Memory B cell (primary cell): Measurements from ENCODE around the gene AFF3.

Source experiments
- ATAC-seq: fragments of 150-1000 bp; cut with Tn5 transposase; 2 replicates; pipeline ENCODE4 v1.10.0; 2021; ENCODE audit warnings: low read depth, mild to moderate bottlenecking, moderate library complexity
- DNase-seq, 2 donors: peaks; one replicate each; pipeline ENCODE4 v3.0.0; 2022; ENCODE audit warnings: low spot score in 2 of 2
- H3K27ac Mint-ChIP-seq: one replicate; pipeline ENCODE4 v1.8.0; 2022; ENCODE audit warnings: mild to moderate bottlenecking, moderate library complexity, mixed read lengths
- H3K27me3 Mint-ChIP-seq: one replicate; pipeline ENCODE4 v1.8.0; 2022; ENCODE audit warnings: mixed read lengths
- H3K36me3 Mint-ChIP-seq: one replicate; pipeline ENCODE4 v1.8.0; 2022; ENCODE audit warnings: mild to moderate bottlenecking, mixed read lengths
- H3K4me1 Mint-ChIP-seq: one replicate; pipeline ENCODE4 v1.8.0; 2022; ENCODE audit warnings: mixed read lengths
- H3K4me3 Mint-ChIP-seq: one replicate; pipeline ENCODE4 v1.8.0; 2022; ENCODE audit warnings: mild to moderate bottlenecking, moderate library complexity, mixed read lengths
- H3K9me3 Mint-ChIP-seq: one replicate; pipeline ENCODE4 v1.8.0; 2022; ENCODE audit warnings: mixed read lengths

AFF3 gene

GRCh38 chr2:99891428-99891780 lies 251.0 kb downstream of the AFF3 start:
- ATAC-seq (no peak), DNase-seq (no peak)
- Mint-ChIP-seq H3K9me3 (no peaks in the 10 kb centered on the region), H3K4me3 (no peak overlapping the region), H3K36me3 (peaks cover 19% of the 10 kb centered on the region), H3K27ac (peak overlapping the region; percentile 35), H3K4me1 (peaks cover 2% of the 10 kb centered on the region), H3K27me3 (no peaks in the 10 kb centered on the region)

- Mint-ChIP-seq H3K36me3 (peaks cover 16% of the 10 kb centered on the region), H3K9me3 (no peaks in the 10 kb centered on the region), H3K27me3 (no peaks in the 10 kb centered on the region), H3K4me1 (no peaks in the 10 kb centered on the region), H3K27ac (peak overlapping the region; percentile 35), H3K4me3 (no peak overlapping the region)
- no peak for DNase-seq
- ATAC-seq, result no peak
Observed at GRCh38 chr2:99890568-99891427, 251.6 kb downstream of the AFF3 start.

GRCh38 chr2:99888617-99889016 lies 253.8 kb downstream of the AFF3 start:
- no peak for ATAC-seq
- Mint-ChIP-seq H3K4me3 (no peak overlapping the region), H3K9me3 (no peaks in the 10 kb centered on the region), H3K27ac (no peak overlapping the region), H3K27me3 (no peaks in the 10 kb centered on the region), H3K36me3 (peaks cover 20% of the 10 kb centered on the region), H3K4me1 (peaks cover 9% of the 10 kb centered on the region)
- no peak for DNase-seq

GRCh38 chr2:99886418-99886817 lies 256.0 kb downstream of the AFF3 start:
- ATAC-seq, result no peak
- Mint-ChIP-seq H3K27ac (no peak overlapping the region), H3K27me3 (no peaks in the 10 kb centered on the region), H3K4me1 (peaks cover 27% of the 10 kb centered on the region), H3K4me3 (no peak overlapping the region), H3K36me3 (peaks cover 16% of the 10 kb centered on the region), H3K9me3 (no peaks in the 10 kb centered on the region)
- DNase-seq, result no peak

- DNase-seq (no peak), ATAC-seq (no peak)
- H3K4me3 Mint-ChIP-seq, result no peak overlapping the region
- H3K36me3 Mint-ChIP-seq, result peaks cover 13% of the 10 kb centered on the region
- no peaks in the 10 kb centered on the region for H3K27me3 Mint-ChIP-seq
- H3K9me3 Mint-ChIP-seq, result no peaks in the 10 kb centered on the region
- H3K27ac Mint-ChIP-seq, result no peak overlapping the region
- peaks cover 45% of the 10 kb centered on the region for H3K4me1 Mint-ChIP-seq
Observed at GRCh38 chr2:99883358-99883757, 259.0 kb downstream of the AFF3 start.

- ATAC-seq (peak; percentile 21), DNase-seq (no peak)
- Mint-ChIP-seq H3K4me3 (no peak overlapping the region), H3K4me1 (peaks cover 54% of the 10 kb centered on the region), H3K27ac (no peak overlapping the region), H3K27me3 (no peaks in the 10 kb centered on the region), H3K36me3 (peaks cover 13% of the 10 kb centered on the region), H3K9me3 (no peaks in the 10 kb centered on the region)
Observed at GRCh38 chr2:99881901-99882591, 260.3 kb downstream of the AFF3 start.

GRCh38 chr2:99880964-99881294 lies 261.5 kb downstream of the AFF3 start:
- no peaks in the 10 kb centered on the region for H3K9me3 Mint-ChIP-seq
- H3K36me3 Mint-ChIP-seq, result peaks cover 21% of the 10 kb centered on the region
- H3K4me3 Mint-ChIP-seq, result no peak overlapping the region
- H3K4me1 Mint-ChIP-seq, result peaks cover 60% of the 10 kb centered on the region
- no peak for ATAC-seq
- DNase-seq, result no peak
- no peaks in the 10 kb centered on the region for H3K27me3 Mint-ChIP-seq
- H3K27ac Mint-ChIP-seq, result no peak overlapping the region

- Mint-ChIP-seq H3K36me3 (peaks cover 21% of the 10 kb centered on the region), H3K4me1 (peaks cover 61% of the 10 kb centered on the region), H3K27ac (no peak overlapping the region), H3K9me3 (no peaks in the 10 kb centered on the region), H3K4me3 (no peak overlapping the region), H3K27me3 (no peaks in the 10 kb centered on the region)
- ATAC-seq (no peak), DNase-seq (no peak)
Observed at GRCh38 chr2:99880148-99880963, 262.0 kb downstream of the AFF3 start.

GRCh38 chr2:99879481-99879880 lies 262.9 kb downstream of the AFF3 start:
- Mint-ChIP-seq H3K4me3 (no peak overlapping the region), H3K27me3 (no peaks in the 10 kb centered on the region), H3K36me3 (peaks cover 23% of the 10 kb centered on the region), H3K4me1 (peaks cover 55% of the 10 kb centered on the region), H3K27ac (no peak overlapping the region), H3K9me3 (no peaks in the 10 kb centered on the region)
- ATAC-seq (no peak), DNase-seq (no peak)

- Mint-ChIP-seq H3K27ac (no peak overlapping the region), H3K4me1 (peaks cover 54% of the 10 kb centered on the region), H3K9me3 (no peaks in the 10 kb centered on the region), H3K4me3 (no peak overlapping the region), H3K36me3 (peaks cover 24% of the 10 kb centered on the region), H3K27me3 (no peaks in the 10 kb centered on the region)
- DNase-seq (no peak), ATAC-seq (no peak)
Observed at GRCh38 chr2:99878581-99879350, 263.6 kb downstream of the AFF3 start.

- Mint-ChIP-seq H3K36me3 (peaks cover 24% of the 10 kb centered on the region), H3K4me1 (peaks cover 48% of the 10 kb centered on the region), H3K4me3 (peak overlapping the region; percentile 35), H3K9me3 (no peaks in the 10 kb centered on the region), H3K27ac (no peak overlapping the region), H3K27me3 (no peaks in the 10 kb centered on the region)
- DNase-seq (no peak), ATAC-seq (peak; percentile 65)
Observed at GRCh38 chr2:99877963-99878362, 264.4 kb downstream of the AFF3 start.

- peaks cover 39% of the 10 kb centered on the region for H3K4me1 Mint-ChIP-seq
- no peaks in the 10 kb centered on the region for H3K27me3 Mint-ChIP-seq
- H3K36me3 Mint-ChIP-seq, result peaks cover 24% of the 10 kb centered on the region
- no peaks in the 10 kb centered on the region for H3K9me3 Mint-ChIP-seq
- no peak for DNase-seq
- H3K27ac Mint-ChIP-seq, result no peak overlapping the region
- H3K4me3 Mint-ChIP-seq, result no peak overlapping the region
- ATAC-seq, result no peak
Observed at GRCh38 chr2:99876956-99877355, 265.4 kb downstream of the AFF3 start.

GRCh38 chr2:99875627-99876201 lies 266.7 kb downstream of the AFF3 start:
- ATAC-seq (no peak), DNase-seq (no peak)
- Mint-ChIP-seq H3K27ac (no peak overlapping the region), H3K36me3 (peaks cover 24% of the 10 kb centered on the region), H3K4me1 (peaks cover 33% of the 10 kb centered on the region), H3K9me3 (no peaks in the 10 kb centered on the region), H3K27me3 (no peaks in the 10 kb centered on the region), H3K4me3 (no peak overlapping the region)
